Measurements from ENCODE around the gene MRPL42.
"Not testable (repeated sequence)": the region's sequence is repeated elsewhere in the genome, so short reads cannot be mapped to it uniquely, and the experiment has no call there.

Gene MRPL42

DNA sequence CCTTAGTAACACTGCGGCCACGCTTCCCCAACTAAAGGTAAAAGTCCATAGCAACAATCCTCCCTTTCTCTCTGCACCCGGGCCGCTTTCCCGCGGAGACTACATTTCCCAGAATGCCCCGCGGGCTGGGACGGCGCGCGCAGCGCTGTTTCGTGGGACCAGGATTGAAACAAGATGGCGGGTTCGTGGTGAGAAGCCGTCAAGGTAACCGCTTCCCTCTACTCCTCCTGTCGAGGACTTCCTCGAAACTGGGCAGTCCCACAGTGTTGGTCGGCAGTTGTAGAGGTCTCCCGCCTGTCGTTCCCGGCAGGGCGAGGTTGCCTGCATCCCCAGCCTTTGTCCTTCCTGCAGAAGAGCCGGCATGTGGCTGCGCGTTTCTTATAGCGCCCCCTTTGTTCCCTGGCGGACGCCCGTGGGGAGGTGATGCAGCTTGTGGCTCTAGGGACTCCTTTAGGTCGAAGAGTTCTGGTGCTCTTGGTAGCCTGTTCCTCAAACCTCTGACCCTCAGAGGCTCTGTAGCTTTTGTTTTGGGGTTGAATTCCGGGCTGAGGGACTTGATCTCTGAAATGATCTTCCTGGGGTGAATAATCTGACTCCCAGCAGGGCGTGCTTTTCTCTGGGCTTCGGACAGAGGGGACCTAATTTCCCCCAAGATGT is at the start of gene MRPL42:
Gene MRPL42 (plus strand): TSS at position 164 of the 657 bp plus-strand sequence. CDS start 1,772 bp downstream, outside the sequence.
- peak; percentile 98 for DNase-seq

GRCh38 chr12:93417967-93418480 is 49.3 kb upstream of the MRPL42 start:
- DNase-seq, result no peak

DNA sequence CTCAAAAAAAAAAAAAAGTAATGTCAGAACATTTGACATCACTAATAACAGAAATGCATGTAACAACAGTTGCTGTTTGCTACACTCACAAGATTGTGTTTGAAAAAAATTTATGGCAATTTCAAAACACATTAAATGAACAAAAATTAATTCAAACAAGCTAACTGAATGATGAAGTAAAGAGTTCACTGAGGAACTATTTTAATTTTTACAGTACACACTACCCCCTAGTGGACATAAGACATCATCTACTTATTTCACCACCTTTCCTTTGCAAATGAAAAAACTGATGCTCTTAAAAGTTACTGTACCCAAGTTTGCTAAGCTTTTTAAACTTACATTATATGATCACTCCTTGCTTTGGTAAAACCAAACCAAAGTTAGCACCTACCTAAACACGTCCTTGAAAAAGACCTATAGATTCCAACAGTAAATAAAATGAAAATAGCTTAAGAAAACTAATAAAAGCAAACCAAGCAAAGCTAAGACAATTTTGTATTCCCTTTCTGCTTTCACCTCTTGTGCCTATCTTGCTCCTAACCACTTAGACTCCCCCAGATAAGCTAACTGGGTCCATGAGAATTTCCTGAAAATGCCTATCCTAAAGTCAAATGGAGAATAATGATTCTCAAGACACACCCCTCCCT is 47.8 kb upstream of the MRPL42 start:
- DNase-seq, result peak; percentile 72

DNA sequence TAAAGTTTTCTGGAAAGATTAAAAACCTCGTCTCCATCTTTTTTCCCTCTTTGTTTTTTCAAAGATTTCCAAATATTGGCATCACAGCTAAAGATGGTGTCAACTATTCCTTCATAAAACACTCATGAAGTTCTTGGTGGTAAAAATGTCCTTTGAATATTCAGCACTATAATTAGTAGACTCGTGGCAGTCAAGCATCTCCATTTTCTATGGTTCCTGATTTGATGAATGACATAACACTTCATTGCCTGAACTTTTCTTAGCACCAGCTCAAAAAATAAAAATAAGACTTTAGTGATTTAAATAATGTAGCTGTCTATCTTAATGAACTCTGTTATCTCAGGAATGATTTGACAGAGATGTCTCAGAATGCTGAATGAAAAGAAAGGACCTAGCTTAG is 45.3 kb upstream of the MRPL42 start:
- DNase-seq, result no peak

DNA sequence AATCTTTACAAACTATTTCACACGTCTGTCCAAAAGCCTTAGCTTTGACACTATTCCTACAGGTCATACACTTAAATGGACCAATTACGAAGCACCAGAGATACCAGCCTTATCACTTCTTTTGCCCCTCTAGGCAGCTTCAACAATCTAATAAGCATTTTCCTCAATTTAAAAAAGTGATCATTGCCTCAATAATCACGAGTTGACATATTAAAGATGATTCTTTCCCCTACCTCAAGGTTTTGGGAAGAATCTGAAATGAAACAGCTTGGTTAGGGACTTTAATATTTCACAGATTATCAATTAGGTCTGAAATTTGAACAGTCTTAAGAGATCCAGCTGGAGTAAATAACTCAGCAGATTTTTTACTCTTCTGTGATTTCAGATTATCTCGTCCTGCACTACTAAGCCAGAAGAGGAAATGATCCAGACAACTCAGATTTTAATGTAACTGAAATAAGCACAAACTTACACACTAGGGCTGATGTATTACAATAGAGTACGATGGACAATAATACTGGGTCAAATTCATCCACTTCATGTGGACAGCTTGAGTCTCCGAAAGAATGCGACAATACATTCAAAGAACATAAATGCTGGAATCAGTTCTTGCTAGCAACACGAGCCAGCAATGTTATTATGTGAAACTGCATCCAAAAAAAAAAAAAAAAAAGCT is 41.4 kb upstream of the MRPL42 start:
- no peak for DNase-seq

- no peak for DNase-seq
Measured at GRCh38 chr12:93426412-93426805, 40.9 kb upstream of the MRPL42 start.

DNA sequence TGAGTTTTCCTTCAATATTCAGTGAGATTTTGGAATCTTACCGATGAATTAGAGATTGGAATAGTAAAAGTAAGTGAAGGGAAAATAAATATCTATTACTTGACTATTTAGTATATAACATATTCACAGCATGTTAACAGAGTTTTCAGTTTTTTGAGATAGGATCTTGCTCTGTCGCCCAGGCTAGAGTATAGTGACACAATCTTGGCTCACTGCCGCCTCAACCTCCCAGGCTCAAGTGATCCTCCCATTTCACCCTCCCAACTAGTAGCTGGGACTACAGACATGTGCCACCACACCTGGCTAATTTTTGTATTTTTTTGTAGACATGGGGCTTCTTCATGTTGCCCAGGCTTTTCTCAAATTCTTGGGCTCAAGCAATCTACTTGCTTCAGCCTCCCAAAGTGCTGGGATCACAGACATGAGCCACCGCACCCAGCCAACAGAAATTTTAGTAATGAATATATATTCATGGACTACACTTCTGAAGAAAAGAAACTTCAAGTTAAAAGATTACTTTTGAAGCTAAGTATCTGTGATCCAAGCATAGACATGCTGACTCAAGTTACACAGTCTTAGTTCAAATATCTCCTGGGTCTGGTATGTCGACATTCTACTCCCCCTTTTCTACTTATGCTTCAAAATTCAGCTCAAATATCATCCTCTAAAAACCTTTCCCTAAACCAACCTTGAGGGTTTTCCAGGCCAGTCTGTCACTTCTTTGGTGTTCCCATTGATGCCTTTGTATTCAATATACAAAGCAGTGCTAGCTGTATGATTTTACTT is 39.3 kb upstream of the MRPL42 start:
- no peak for DNase-seq

DNA sequence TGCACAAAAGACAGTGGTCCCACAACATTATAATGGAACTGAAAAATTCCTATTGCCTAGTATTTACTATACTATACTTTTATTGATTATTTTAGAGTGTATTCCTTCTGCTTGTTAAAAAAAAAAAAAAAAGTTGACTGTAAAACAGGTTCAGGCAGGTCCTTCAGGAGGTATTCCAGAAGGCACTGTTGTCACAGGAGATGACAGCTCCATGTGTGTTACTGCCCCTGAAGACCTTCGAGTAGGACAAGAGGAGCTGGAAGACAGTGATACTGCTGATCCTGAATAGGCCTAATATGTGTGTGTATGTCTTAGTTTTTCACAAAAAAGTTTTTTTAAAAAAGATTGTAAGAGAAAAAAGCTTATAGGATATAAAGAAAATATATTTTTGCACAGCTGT is 37.9 kb upstream of the MRPL42 start:
- no peak for DNase-seq

DNA sequence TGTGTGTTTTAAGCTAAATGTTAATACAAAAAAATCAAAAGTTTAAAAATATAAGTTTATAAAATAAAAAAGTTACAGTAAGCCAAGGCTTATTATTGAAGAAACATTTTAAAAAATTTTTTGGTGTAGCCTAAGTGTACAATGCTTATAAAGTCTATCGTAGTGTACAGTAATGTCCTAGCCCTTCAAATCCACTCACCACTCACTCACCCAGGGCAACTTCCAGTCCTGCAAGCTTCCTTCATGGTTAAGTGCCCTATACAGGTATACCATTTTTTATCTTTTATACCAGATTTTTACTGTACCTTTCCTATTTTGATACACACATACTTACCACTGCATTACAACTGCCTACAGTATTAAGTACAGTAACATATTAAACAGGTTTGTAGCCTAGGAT is 37.5 kb upstream of the MRPL42 start:
- DNase-seq, result no peak

GRCh38 chr12:93430280-93430679 is 37.0 kb upstream of the MRPL42 start:
- no peak for DNase-seq

DNA sequence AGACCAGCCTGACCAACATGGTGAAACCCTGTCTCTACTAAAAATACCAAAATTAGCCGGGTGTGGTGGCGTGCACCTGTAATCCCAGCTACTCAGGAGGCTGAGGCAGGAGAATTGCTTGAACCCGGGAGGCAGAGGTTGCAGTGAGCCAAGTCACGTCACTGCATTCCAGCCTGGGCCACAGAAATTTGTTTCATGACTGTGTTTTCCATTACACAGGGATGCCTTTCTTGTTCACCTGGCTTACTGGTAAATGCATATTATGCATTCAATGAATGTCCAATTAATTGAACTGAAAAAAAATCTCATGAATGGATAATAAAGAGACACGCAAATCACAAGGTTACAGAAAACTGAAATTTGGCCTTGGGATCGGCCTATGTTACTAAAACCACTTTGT is 35.3 kb upstream of the MRPL42 start:
- DNase-seq, result not testable (repeated sequence)

- no peak for DNase-seq
Measured at GRCh38 chr12:93434256-93434865, 33.0 kb upstream of the MRPL42 start.

DNA sequence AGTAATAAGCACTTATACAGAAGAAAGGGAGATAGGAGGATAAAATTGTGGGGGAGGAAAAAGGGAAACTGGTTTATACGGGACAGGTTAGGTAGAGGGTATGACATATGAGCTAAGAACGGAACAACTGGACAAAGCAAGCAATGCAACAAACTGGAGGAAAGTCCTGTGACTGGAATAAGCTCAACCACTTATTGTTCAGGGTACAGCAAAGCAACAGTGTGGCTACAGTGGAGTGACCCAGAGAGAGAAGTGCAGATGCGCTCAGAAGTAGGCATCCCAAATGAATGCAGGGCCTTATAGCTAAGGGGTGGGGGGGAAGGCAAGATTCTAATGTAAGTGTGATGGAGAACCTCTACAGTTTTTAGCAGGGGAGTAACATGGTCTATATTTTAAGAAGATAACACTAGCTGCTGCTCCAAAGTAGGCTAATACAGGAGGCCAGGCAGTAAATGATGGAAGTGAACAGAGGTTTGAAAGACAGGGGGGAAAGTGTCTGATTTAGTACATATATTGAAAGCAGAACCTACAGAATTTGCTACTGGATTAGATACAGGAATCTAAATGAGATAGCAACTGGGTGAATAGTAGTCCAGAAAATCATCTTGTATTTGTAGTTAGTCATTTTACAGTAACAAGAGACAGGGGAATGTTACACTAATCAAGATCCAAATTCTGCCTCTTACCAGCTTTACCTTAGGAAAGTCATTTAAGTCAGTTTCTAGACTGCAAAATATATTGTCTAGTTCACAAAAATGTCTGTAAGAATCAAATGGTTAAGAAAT is 28.9 kb upstream of the MRPL42 start:
- DNase-seq, result no peak

DNA sequence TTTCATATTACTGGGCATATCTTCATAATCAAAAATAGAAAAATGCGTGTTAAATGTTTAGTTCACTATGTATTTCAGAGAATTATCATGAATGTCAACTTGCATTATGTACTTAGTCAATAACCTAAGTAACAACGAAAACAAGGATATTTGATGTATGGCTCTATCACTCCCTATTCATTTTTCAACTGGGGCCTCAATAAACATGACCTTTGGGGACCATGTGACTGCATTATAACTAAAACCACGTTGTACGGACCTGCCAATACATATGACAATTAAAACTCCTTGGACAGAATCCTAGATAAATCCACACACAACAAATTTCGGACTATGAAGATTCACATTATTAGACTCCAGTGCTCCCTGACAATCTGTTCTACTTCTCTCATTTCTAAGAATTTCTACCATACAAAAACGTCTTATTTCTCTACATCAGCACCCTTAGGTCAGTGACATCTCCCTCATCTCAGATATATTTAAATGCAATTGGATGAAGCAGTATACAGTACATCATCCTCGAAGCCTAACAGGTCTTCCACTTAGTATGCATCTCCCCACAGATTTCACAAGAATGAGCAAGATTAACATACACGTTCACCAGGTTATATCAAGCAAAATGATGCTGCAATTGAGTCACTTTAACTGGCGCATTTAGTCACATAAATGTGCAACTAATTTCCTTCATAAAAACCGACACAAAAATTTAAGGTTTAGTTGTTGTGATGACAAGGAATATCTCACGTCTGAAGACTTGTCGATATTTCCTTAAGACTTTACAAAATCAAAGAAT is 27.1 kb upstream of the MRPL42 start:
- DNase-seq, result no peak

DNA sequence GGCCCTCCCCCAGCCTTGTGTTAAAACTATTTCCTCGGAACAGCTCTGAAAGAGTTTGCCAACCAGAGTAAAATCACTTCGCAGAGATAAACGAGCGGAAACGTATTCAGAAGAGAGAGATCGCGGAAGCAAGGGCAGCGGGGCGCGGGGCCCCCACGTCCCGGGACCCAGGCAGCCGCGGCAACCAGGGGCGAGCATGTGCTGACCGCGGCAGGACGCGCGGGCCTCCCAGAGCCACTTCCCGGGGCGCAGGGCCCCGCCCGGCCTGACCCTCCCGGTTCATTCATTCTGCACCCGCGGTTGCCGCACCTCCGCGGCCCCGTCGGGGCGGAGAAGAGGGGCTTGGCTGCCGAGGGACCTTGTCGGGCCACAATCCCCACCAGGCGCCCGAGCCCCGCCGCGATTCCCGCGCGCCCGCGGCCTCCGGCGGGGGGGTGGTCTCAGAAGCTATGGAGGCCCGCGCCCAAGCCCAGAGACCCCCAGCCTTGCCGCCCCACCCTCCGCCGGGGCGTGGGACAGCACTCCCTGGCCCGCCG is 26.2 kb upstream of the MRPL42 start:
- peak; percentile 68 for DNase-seq

- peak; percentile 98 for DNase-seq
Measured at GRCh38 chr12:93441617-93442410, 25.5 kb upstream of the MRPL42 start, which contains the start of gene UBE2N. UBE2N (minus strand) TSS chr12:93441947; CDS start chr12:93441884, 63 bp downstream.

GRCh38 chr12:93442411-93443340 is 24.6 kb upstream of the MRPL42 start:
- DNase-seq, result no peak

GRCh38 chr12:93443576-93443975 is 23.7 kb upstream of the MRPL42 start:
- DNase-seq, result no peak

Data from eye (tissue), 1 donor.